SKM-1 (cell line): ENCODE measurements around the gene NBPF26.
"Not testable (repeated sequence)": the region's sequence is repeated elsewhere in the genome, so short reads cannot be mapped to it uniquely, and the experiment has no call there.

ENCODE experiments used
- DNase-seq: peaks from one replicate; lab custom pipeline; 2025; ENCODE audit not compliant: unreplicated experiment; lab: John Stamatoyannopoulos, UW

The NBPF26 gene

DNA sequence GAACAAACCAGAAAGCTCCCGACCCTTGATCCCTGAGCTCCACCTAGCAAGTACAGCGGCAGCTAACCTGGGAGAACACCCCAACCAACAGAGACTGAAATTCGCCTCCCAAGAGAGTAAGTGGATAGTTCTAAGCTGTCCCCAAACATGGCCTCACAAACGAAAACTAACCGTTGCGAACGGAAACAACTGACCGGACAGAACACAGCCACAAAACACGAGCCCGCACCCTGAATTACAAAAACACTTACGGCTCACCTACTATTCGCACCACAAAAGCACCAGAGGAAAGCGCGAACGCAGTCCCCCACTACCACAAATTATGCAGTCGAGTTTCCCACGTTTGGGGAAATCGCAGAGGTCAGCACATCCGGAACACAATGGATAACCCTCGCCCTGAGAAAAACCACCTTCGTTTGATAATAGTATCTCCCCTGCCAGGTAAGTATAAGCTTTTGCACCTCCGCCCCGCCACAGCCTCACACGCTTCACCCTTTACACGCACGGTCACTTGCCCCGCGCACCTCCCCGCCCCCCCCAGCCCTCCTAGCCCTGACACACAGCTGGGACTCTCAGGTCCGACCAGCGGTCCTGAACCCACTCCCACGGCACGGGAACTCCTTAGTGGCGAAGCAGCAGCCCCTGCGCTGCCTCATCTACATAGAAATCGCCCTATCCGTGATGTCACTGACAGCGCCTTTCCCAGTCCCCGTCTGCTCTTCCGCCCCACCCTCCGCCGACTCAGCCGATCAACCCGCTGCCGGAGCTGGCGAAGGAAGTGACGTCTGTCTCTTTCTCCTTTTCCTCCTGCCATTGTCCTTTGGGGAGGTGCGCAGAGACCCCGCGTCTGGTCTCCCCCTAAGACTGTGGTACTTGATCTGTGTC lies 127.0 kb downstream of the NBPF26 start:
- DNase-seq: peak; percentile 62

DNA sequence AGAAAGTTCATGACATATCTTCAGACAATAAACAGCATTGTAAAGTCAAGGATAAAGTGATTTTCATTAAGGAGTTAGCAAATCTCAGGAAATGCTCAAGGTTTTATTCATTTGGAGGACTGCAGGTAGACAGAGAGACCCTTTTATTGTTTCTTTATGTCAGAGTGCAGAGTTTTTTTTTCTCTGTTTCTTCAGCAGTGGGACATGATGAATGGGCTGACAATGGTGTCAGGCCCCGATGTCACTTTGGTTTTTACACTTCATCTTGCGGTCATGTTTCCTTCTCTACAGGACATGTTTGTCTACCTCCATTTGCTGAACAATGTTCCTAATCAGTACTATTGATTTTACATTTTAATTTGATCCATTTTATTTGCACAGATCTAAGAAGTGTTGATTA lies 134.4 kb downstream of the NBPF26 start:
- DNase-seq: not testable (repeated sequence)

DNA sequence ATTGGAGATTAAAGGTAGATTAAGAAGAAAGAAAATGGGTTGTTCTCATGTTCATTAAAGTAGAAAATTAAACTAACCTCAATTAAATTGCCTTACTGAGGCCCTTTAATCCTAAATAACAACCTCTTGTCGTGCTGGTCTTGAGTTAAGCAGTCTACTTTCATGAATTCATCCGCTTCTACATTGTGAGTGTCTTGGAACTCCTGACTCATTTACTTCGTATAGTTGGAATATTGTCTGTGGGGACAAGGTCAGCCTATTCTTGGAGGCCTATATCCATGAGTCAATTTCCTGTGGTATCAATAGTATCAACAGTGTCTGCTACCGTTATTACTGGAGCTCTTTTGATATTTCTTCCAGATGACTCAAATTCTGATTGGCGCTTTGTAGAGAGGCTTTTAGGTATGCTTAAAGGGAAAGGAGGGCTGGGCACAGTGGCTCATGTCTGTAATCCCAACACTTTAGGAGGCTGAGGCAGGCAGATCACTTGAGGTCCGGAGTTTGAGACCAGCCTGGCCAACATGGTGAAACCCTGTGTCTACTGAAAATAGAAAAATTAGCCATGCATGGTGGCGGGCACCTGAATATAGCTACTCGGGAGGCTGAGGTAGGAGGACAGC lies 136.0 kb downstream of the NBPF26 start:
- DNase-seq: not testable (repeated sequence)

DNA sequence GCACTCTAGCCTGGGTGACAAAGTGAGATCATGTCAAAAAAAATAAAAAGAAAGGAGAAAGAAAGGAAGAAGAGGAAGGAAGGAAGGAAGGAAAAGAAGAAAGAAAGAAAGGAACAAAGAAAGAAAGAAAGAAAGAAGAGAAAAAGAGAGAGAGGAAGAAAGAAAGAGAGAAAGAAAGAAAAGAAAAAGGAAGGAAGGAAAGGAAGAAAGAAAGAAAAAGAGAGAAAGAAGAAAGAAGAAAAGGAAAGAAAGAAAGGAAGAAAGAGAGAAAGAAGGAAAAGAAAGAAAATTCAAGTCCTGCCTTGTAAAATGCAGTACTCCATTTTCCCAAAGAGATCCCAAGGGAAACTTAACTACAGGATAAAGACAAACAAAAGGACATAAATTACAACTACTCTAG lies 154.5 kb downstream of the NBPF26 start:
- DNase-seq: not testable (repeated sequence)

DNA sequence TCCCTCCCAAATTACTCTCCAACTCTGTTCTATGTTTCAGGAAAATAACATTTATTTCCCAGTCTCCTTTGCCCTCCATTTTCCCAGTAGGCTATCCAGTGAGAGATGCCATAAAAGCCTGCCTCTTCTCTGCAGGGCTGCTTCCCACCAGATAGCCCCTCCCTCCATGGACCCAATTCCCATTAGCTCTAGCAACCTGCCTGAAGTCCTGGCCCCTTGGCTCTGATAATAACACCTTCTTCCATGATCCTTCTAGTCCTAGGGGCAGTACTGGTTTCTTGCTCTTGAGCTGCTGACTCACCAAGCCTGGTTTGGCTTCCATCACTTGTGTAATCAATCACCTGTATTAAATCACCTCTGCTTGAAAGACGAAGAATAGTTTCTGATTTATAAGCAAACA lies 156.3 kb downstream of the NBPF26 start:
- not testable (repeated sequence) for DNase-seq

DNA sequence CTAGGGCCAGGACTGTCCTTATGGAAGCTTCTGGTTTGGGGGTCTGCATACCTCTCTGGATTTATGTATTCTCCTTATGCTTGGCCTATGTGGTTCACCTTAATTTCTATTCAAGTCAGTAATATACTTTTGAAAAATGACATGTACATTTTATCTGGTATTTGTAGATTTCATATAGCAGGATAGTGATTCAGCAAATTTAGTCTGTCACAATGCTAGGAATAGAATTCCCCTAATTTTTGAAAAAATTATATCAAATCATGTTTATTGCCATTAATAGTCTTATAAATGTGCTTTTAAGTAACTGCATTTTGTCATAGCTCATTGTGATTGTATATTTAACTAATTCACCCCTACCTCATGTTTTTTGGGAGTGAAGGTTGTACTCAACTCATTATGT lies 158.2 kb downstream of the NBPF26 start:
- not testable (repeated sequence) for DNase-seq
